HG03558 (cell line): ENCODE measurements around the gene ZNF526.

Experiments used
- ATAC-seq: cut with Tn5 transposase; IDR thresholded peaks from one replicate; pipeline ENCODE4 v1.9.1; 2021; ENCODE audit warnings: moderate number of reproducible peaks; ENCODE audit not compliant: unreplicated experiment; ENCODE audit errors: extremely low read depth

The ZNF526 gene

DNA sequence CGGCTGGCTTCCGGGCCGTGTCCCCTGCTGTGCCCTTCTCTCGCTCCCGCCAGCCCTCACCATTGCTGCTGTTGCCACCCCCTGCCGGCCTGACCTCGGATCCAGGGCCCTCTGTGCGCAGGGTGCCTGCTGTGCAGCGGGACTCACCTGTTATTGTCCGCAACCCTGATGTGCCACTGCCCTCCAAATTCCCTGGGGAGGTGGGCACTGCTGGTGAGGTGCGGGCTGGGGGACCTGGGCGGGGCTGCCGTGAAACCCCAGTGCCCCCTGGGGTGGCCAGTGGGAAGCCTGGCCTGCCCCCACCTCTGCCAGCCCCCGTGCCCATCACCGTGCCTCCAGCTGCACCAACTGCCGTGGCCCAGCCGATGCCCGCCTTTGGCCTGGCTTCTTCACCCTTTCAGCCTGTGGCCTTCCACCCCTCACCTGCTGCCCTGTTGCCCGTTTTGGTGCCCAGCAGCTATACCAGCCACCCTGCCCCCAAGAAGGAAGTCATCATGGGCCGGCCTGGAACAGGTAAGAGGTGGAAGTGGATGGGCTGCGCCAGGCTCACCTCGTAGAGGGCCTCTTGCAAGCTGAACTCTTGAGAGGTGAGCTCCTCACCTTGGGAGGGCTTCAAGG is 54.1 kb downstream of the ZNF526 start:
- no peak for ATAC-seq

GRCh38 chr19:42275103-42275502 is 55.0 kb downstream of the ZNF526 start:
- no peak for ATAC-seq

DNA sequence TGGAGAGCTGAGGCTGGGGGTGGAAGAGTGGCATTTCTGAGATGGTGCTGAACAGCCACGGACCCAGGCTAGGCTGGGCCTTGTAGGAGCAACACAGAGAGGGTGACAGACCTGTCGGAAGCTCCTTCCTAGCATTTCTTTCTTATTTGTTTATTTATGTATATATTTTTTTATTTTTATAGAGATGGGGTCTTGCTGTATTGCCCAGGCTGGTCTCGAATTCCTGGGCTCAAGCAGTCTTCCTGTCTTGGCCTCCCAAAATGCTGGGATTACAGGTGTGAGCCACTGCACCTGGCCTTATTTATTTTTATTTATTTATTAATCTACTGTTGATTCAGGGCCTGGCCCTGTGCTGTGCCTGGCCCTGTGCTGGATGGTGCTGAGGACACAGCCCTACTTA is 55.4 kb downstream of the ZNF526 start:
- no peak for ATAC-seq

GRCh38 chr19:42276284-42276683 is 56.2 kb downstream of the ZNF526 start:
- no peak for ATAC-seq

GRCh38 chr19:42276821-42277220 is 56.7 kb downstream of the ZNF526 start:
- no peak for ATAC-seq
